ENCODE data around the gene PLCB4. TPM values are rescaled to one million over a fixed set of nuclear protein-coding genes. Genes with fewer than 3 reads are reported as not detected.

PLCB4 gene
- total and polyA plus RNA-seq, 2 donors (not counting 1 experiment from before 2014, with no cell fraction given), result 7.3 to 13.7 TPM

- H3K27ac ChIP-seq (ENCODE audit: insufficient read depth, low read length), result no peak overlapping the region
- no peak overlapping the region for H3K9ac ChIP-seq (ENCODE audit: insufficient read depth, low read length)
- no peak overlapping the region for H3K4me2 ChIP-seq (ENCODE audit: extremely low read depth, insufficient read depth, low read length)
- H3K79me2 ChIP-seq (ENCODE audit: control insufficient read depth, insufficient read depth, low read length), result no peaks in the 10 kb centered on the region
- no peak overlapping the region for H3K4me3 ChIP-seq (replicated peaks in 1 of 4; ENCODE audit: control extremely low read depth in 1 of 4, insufficient read depth in 1 of 4, low read depth in 3 of 4, low read length in 4 of 4)
- TF ChIP-seq CTCF (conservative IDR thresholded peaks at IDR 0.05 in 1 of 2, IDR thresholded peaks at IDR 0.05 in 1 of 2; ENCODE audit: low read depth in 1 of 2, low read length in 2 of 2), result no peak
- TF ChIP-seq EZH2 (IDR thresholded peaks at IDR 0.05; ENCODE audit: low read length, missing control alignments), result no peak
- H3K4me1 ChIP-seq (ENCODE audit: control insufficient read depth, extremely low read depth, insufficient read depth, low read length), result no peaks in the 10 kb centered on the region
- H3K36me3 ChIP-seq (ENCODE audit: control insufficient read depth, insufficient read depth, low read length), result no peaks in the 10 kb centered on the region
- no peaks in the 10 kb centered on the region for H3K27me3 ChIP-seq (ENCODE audit: control insufficient read depth, insufficient read depth, low read length)
- no peaks in the 10 kb centered on the region for H4K20me1 ChIP-seq (ENCODE audit: control insufficient read depth, extremely low read depth, insufficient read depth, low read length)
- DNase-seq (ENCODE audit: low read depth in 2 of 2), result no peak
- H3K9me3 ChIP-seq (ENCODE audit: control insufficient read depth, insufficient read depth, low read depth, low read length), result no peaks in the 10 kb centered on the region
- no peak overlapping the region for H2AFZ ChIP-seq (ENCODE audit: low read length)
These were observed 33.6 kb downstream of the PLCB4 start for GRCh38 chr20:9102456-9102855.

- Histone ChIP-seq H3K27ac (ENCODE audit: insufficient read depth, low read length) (no peak overlapping the region), H2AFZ (ENCODE audit: low read length) (no peak overlapping the region), H4K20me1 (ENCODE audit: control insufficient read depth, extremely low read depth, insufficient read depth, low read length) (no peaks in the 10 kb centered on the region), H3K36me3 (ENCODE audit: control insufficient read depth, insufficient read depth, low read length) (no peaks in the 10 kb centered on the region), H3K4me2 (ENCODE audit: extremely low read depth, insufficient read depth, low read length) (no peak overlapping the region), H3K9ac (ENCODE audit: insufficient read depth, low read length) (no peak overlapping the region), H3K4me1 (ENCODE audit: control insufficient read depth, extremely low read depth, insufficient read depth, low read length) (no peaks in the 10 kb centered on the region), H3K27me3 (ENCODE audit: control insufficient read depth, insufficient read depth, low read length) (no peaks in the 10 kb centered on the region), H3K9me3 (ENCODE audit: control insufficient read depth, insufficient read depth, low read depth, low read length) (no peaks in the 10 kb centered on the region), H3K4me3 (replicated peaks in 1 of 4; ENCODE audit: control extremely low read depth in 1 of 4, insufficient read depth in 1 of 4, low read depth in 3 of 4, low read length in 4 of 4) (no peak overlapping the region), H3K79me2 (ENCODE audit: control insufficient read depth, insufficient read depth, low read length) (no peaks in the 10 kb centered on the region)
- TF ChIP-seq CTCF (conservative IDR thresholded peaks at IDR 0.05 in 1 of 2, IDR thresholded peaks at IDR 0.05 in 1 of 2; ENCODE audit: low read depth in 1 of 2, low read length in 2 of 2) (no peak), EZH2 (IDR thresholded peaks at IDR 0.05; ENCODE audit: low read length, missing control alignments) (no peak)
- DNase-seq (ENCODE audit: low read depth in 2 of 2), result peak in 1 of 2 donors; percentile 4
These were observed 35.1 kb downstream of the PLCB4 start for GRCh38 chr20:9103955-9104354.

GRCh38 chr20:9108260-9108659, 39.4 kb downstream of the PLCB4 start:
- Histone ChIP-seq H3K27ac (ENCODE audit: insufficient read depth, low read length) (no peak overlapping the region), H3K4me2 (ENCODE audit: extremely low read depth, insufficient read depth, low read length) (no peak overlapping the region), H3K4me3 (replicated peaks in 1 of 4; ENCODE audit: control extremely low read depth in 1 of 4, insufficient read depth in 1 of 4, low read depth in 3 of 4, low read length in 4 of 4) (no peak overlapping the region), H3K9me3 (ENCODE audit: control insufficient read depth, insufficient read depth, low read depth, low read length) (no peaks in the 10 kb centered on the region), H3K27me3 (ENCODE audit: control insufficient read depth, insufficient read depth, low read length) (no peaks in the 10 kb centered on the region), H4K20me1 (ENCODE audit: control insufficient read depth, extremely low read depth, insufficient read depth, low read length) (no peaks in the 10 kb centered on the region), H3K36me3 (ENCODE audit: control insufficient read depth, insufficient read depth, low read length) (no peaks in the 10 kb centered on the region), H2AFZ (ENCODE audit: low read length) (no peak overlapping the region), H3K79me2 (ENCODE audit: control insufficient read depth, insufficient read depth, low read length) (no peaks in the 10 kb centered on the region), H3K4me1 (ENCODE audit: control insufficient read depth, extremely low read depth, insufficient read depth, low read length) (no peaks in the 10 kb centered on the region), H3K9ac (ENCODE audit: insufficient read depth, low read length) (no peak overlapping the region)
- no peak for TF ChIP-seq CTCF (conservative IDR thresholded peaks at IDR 0.05 in 1 of 2, IDR thresholded peaks at IDR 0.05 in 1 of 2; ENCODE audit: low read depth in 1 of 2, low read length in 2 of 2)
- TF ChIP-seq EZH2 (IDR thresholded peaks at IDR 0.05; ENCODE audit: low read length, missing control alignments), result no peak
- no peak for DNase-seq (ENCODE audit: low read depth in 2 of 2)

Data from fibroblast of lung (primary cell).